Measurements from ENCODE around the gene GMDS. TPM values are rescaled to one million over a fixed set of nuclear protein-coding genes. Genes with fewer than 3 reads are reported as not detected.

GMDS gene
- total and polyA plus RNA-seq, 2 of the 4 experiments (the other 2 are of a cell fraction): 7.3 to 21.9 TPM

DNA sequence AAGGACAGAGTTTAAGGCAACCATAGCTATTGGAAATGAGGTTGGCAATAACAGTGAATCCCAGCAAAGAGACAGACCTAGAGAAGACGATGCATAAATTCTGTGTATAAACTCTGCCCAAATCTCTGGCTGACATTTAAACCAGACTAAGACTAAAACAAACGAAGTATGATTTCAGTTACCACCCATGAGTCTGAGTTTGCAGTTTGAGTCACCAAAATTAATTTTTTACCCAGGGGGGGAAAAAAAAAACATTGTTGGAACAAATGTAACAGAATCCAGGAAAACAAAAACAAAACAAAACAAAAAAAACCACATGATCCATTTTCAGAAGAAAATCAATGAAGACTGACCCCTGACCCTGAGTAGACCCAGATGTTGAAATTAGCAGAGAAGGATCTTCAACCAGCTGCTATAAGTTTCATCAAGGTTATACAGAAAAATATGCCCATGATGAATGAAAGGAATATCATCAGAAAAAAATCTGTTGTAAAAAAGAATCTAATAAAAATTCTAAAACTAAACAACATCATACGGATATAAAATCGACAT is 190.8 kb downstream of the GMDS start:
- ATAC-seq (ENCODE audit: low read depth) (no peak), DNase-seq (no peak)
- no peak overlapping the region for H4K5ac ChIP-seq (ENCODE audit: low read depth, low read length)
- H2AK9ac ChIP-seq (replicated peaks; ENCODE audit: low read depth, low read length, poor library complexity): no peak overlapping the region
- H2BK20ac ChIP-seq (ENCODE audit: low read depth, low read length): no peak overlapping the region
- no peak overlapping the region for H3K23ac ChIP-seq (ENCODE audit: low read depth, low read length)
- no peak overlapping the region for H3K18ac ChIP-seq (ENCODE audit: low read depth, low read length)
- no peak overlapping the region for H3K14ac ChIP-seq (replicated peaks; ENCODE audit: low read depth, low read length)
- H3K4me1 ChIP-seq (ENCODE audit: control insufficient read depth, insufficient read depth, low read length): no peaks in the 10 kb centered on the region
- H3K4me2 ChIP-seq (ENCODE audit: low read depth, low read length): no peak overlapping the region
- H3K4me3 ChIP-seq (ENCODE audit: insufficient read depth, low read depth, low read length): no peak overlapping the region
- H2BK15ac ChIP-seq (ENCODE audit: low read depth, low read length): no peak overlapping the region
- no peak overlapping the region for H2BK5ac ChIP-seq (ENCODE audit: low read depth, low read length, poor library complexity, severe bottlenecking)
- H2AFZ ChIP-seq (replicated peaks; ENCODE audit: low read length, poor library complexity): no peak overlapping the region
- dilution Hi-C loops (cut with HindIII; ENCODE audit: low sequenced_read_pairs, unreplicated experiment): no loop called here
- no peaks in the 10 kb centered on the region for H4K20me1 ChIP-seq (ENCODE audit: insufficient read depth, low read length)
- no TSS peak for BruUV-seq (replicated peaks)
- intact Hi-C loops (cut with micrococcal nuclease): no loop called here
- TF ChIP-seq RFX5 (IDR thresholded peaks at IDR 0.05; ENCODE audit: low read depth, low read length): no peak
- H3K9ac ChIP-seq (ENCODE audit: low read depth, low read length): no peak overlapping the region
- in situ Hi-C loops (cut with MboI; ENCODE audit: low sequenced_read_pairs): no loop called here
- no peak overlapping the region for H3K27ac ChIP-seq (ENCODE audit: insufficient read depth, low read length)
- no peak overlapping the region for H4K8ac ChIP-seq (ENCODE audit: low read depth in 2 of 2, low read length in 2 of 2)
- H3K56ac ChIP-seq (ENCODE audit: extremely low read depth, insufficient read depth, low read length): no peak overlapping the region
- H3K79me1 ChIP-seq (ENCODE audit: low read depth in 1 of 2, low read length in 2 of 2): no peaks in the 10 kb centered on the region; a peak in 1 of 4 replicates
- H3K9me3 ChIP-seq (ENCODE audit: control insufficient read depth, insufficient read depth, low read length): no peaks in the 10 kb centered on the region
- no CpG with 5 or more reads among the region's 4 CpGs for WGBS, 2 experiments (ENCODE audit: extremely low coverage in 2 of 2, insufficient read length in 1 of 2)
- no peak overlapping the region for H2AK5ac ChIP-seq (ENCODE audit: low read depth, low read length)
- H3K9me1 ChIP-seq (ENCODE audit: insufficient read depth, low read length): no peaks in the 10 kb centered on the region
- no peak overlapping the region for H2BK120ac ChIP-seq (ENCODE audit: low read depth, low read length)
- ChIA-PET POLR2A (ENCODE audit: unreplicated experiment) (no interaction called here), CTCF (no interaction called here)
- H3K4ac ChIP-seq (ENCODE audit: low read depth, low read length): no peak overlapping the region
- no peaks in the 10 kb centered on the region for H3K27me3 ChIP-seq (ENCODE audit: control insufficient read depth, insufficient read depth, low read length)
- H4K91ac ChIP-seq (ENCODE audit: insufficient read depth, low read depth, low read length): no peak overlapping the region
- H3K36me3 ChIP-seq (ENCODE audit: control insufficient read depth, insufficient read depth, low read length): no peaks in the 10 kb centered on the region
